ENCODE measurements around the gene OXER1. TPM values are rescaled to one million over a fixed set of nuclear protein-coding genes. Genes with fewer than 3 reads are reported as not detected.

OXER1 gene
- total RNA-seq, 1 donor from 2014 or later: 0.88 TPM

- Histone ChIP-seq H3K4me3 (no peak overlapping the region), H3K9ac (no peak overlapping the region), H2AFZ (replicated peaks) (no peak overlapping the region), H3K27me3 (peaks cover 15% of the 10 kb centered on the region), H3K27ac (no peak overlapping the region), H4K20me1 (ENCODE audit: low read depth) (no peaks in the 10 kb centered on the region), H3K36me3 (no peaks in the 10 kb centered on the region), H3K4me1 (peaks cover 4% of the 10 kb centered on the region), H3K79me2 (ENCODE audit: low read depth) (no peaks in the 10 kb centered on the region), H3K9me3 (ENCODE audit: low read depth) (no peaks in the 10 kb centered on the region), H3F3A (ENCODE audit: low read depth) (peaks cover 21% of the 10 kb centered on the region), H3K4me2 (no peak overlapping the region)
- H3K27ac Mint-ChIP-seq: no peak overlapping the region
- DNase-seq (ENCODE audit: low spot score): no peak
- no peaks in the 10 kb centered on the region for H3K36me3 Mint-ChIP-seq
- peaks cover 3% of the 10 kb centered on the region for H3K9me3 Mint-ChIP-seq
- H3K4me3 Mint-ChIP-seq: no peak overlapping the region
- no peak for TF ChIP-seq EZH2phosphoT487 (IDR thresholded peaks at IDR 0.05)
- TF ChIP-seq EZH2 (IDR thresholded peaks at IDR 0.05): no peak
- no peak for TF ChIP-seq CTCF (IDR thresholded peaks at IDR 0.05)
- peaks cover 8% of the 10 kb centered on the region for H3K4me1 Mint-ChIP-seq
- H3K27me3 Mint-ChIP-seq (ENCODE audit: insufficient read depth, low read depth): peaks cover 8% of the 10 kb centered on the region
Measured at GRCh38 chr2:42804338-42804737, 40.4 kb upstream of the OXER1 start.

GRCh38 chr2:42802150-42802549 is 38.2 kb upstream of the OXER1 start:
- Mint-ChIP-seq H3K4me1 (no peaks in the 10 kb centered on the region), H3K27me3 (ENCODE audit: insufficient read depth, low read depth) (peaks cover 3% of the 10 kb centered on the region), H3K36me3 (no peaks in the 10 kb centered on the region), H3K27ac (no peak overlapping the region), H3K4me3 (no peak overlapping the region), H3K9me3 (peaks cover 9% of the 10 kb centered on the region)
- Histone ChIP-seq H3F3A (ENCODE audit: low read depth) (peaks cover 18% of the 10 kb centered on the region), H4K20me1 (ENCODE audit: low read depth) (no peaks in the 10 kb centered on the region), H3K36me3 (no peaks in the 10 kb centered on the region), H3K4me3 (no peak overlapping the region), H3K4me2 (no peak overlapping the region), H2AFZ (replicated peaks) (no peak overlapping the region), H3K27ac (no peak overlapping the region), H3K4me1 (no peaks in the 10 kb centered on the region), H3K9ac (no peak overlapping the region), H3K9me3 (ENCODE audit: low read depth) (no peaks in the 10 kb centered on the region), H3K79me2 (ENCODE audit: low read depth) (no peaks in the 10 kb centered on the region), H3K27me3 (peaks cover 3% of the 10 kb centered on the region)
- DNase-seq (ENCODE audit: low spot score): no peak
- TF ChIP-seq CTCF (IDR thresholded peaks at IDR 0.05) (no peak), EZH2phosphoT487 (IDR thresholded peaks at IDR 0.05) (no peak), EZH2 (IDR thresholded peaks at IDR 0.05) (no peak)

- H3K4me2 ChIP-seq: no peak overlapping the region
- no peak for DNase-seq (ENCODE audit: low spot score)
- H3K9me3 Mint-ChIP-seq: peaks cover 10% of the 10 kb centered on the region
- TF ChIP-seq CTCF (IDR thresholded peaks at IDR 0.05) (no peak), EZH2phosphoT487 (IDR thresholded peaks at IDR 0.05) (no peak), EZH2 (IDR thresholded peaks at IDR 0.05) (no peak)
- H3K27me3 ChIP-seq: no peaks in the 10 kb centered on the region
- H3K27ac Mint-ChIP-seq: no peak overlapping the region
- H3K4me3 Mint-ChIP-seq: no peak overlapping the region
- no peaks in the 10 kb centered on the region for H4K20me1 ChIP-seq (ENCODE audit: low read depth)
- no peak overlapping the region for H2AFZ ChIP-seq (replicated peaks)
- H3K36me3 Mint-ChIP-seq: no peaks in the 10 kb centered on the region
- no peak overlapping the region for H3K27ac ChIP-seq
- no peak overlapping the region for H3K9ac ChIP-seq
- H3K4me1 Mint-ChIP-seq: no peaks in the 10 kb centered on the region
- H3K4me1 ChIP-seq: no peaks in the 10 kb centered on the region
- no peaks in the 10 kb centered on the region for H3K79me2 ChIP-seq (ENCODE audit: low read depth)
- H3K4me3 ChIP-seq: no peak overlapping the region
- no peaks in the 10 kb centered on the region for H3K9me3 ChIP-seq (ENCODE audit: low read depth)
- peaks cover 3% of the 10 kb centered on the region for H3K27me3 Mint-ChIP-seq (ENCODE audit: insufficient read depth, low read depth)
- H3K36me3 ChIP-seq: no peaks in the 10 kb centered on the region
- H3F3A ChIP-seq (ENCODE audit: low read depth): peaks cover 18% of the 10 kb centered on the region
Measured at GRCh38 chr2:42801381-42801780, 37.4 kb upstream of the OXER1 start.
